Chondrocyte (in vitro differentiated cells): ENCODE data around the gene FAM229B. TPM values are rescaled to one million over a fixed set of nuclear protein-coding genes. Genes with fewer than 3 reads are reported as not detected.
"Not testable (repeated sequence)": the region's sequence is repeated elsewhere in the genome, so short reads cannot be mapped to it uniquely, and the experiment has no call there.

Source experiments
- DNase-seq: peaks from one replicate; pipeline ENCODE4 v3.0.0; 2021; ENCODE audit warnings: mixed read lengths, low spot score
- H3K27ac Mint-ChIP-seq: one replicate; pipeline ENCODE4 v1.8.0; 2021; ENCODE audit warnings: mild to moderate bottlenecking, moderate library complexity, mixed read lengths; ENCODE audit not compliant: unreplicated experiment
- H3K27me3 Mint-ChIP-seq: 2 replicates; pipeline ENCODE4 v1.8.0; 2021; ENCODE audit warnings: low read depth, mixed read lengths
- H3K36me3 Mint-ChIP-seq: 2 replicates; pipeline ENCODE4 v1.8.0; 2021; ENCODE audit warnings: low read depth, mixed read lengths
- H3K4me1 Mint-ChIP-seq: 2 replicates; pipeline ENCODE4 v1.8.0; 2021; ENCODE audit warnings: low read depth, mild to moderate bottlenecking, mixed read lengths
- H3K4me3 Mint-ChIP-seq: one replicate; pipeline ENCODE4 v1.8.0; 2021; ENCODE audit warnings: mild to moderate bottlenecking, moderate library complexity, mixed read lengths; ENCODE audit not compliant: unreplicated experiment
- H3K9me3 Mint-ChIP-seq: 2 replicates; pipeline ENCODE4 v1.8.0; 2021; ENCODE audit warnings: low read depth, mixed read lengths
- CTCF ChIP-seq: fragments of 200-600 bp; sonication (generic); IDR thresholded peaks from 2 replicates; pipeline ENCODE4 v1.5.0; 2021; ENCODE audit warnings: antibody characterized with exemption, mild to moderate bottlenecking, moderate library complexity
- total RNA-seq: library from RNA; stranded (reverse); gene quantifications from 3 replicates; pipeline ENCODE4 v1.2.1, GENCODE V29; 2021

FAM229B gene
- total RNA-seq, 1 donor from 2014 or later = 25.7 TPM

- Mint-ChIP-seq H3K27me3 (no peaks in the 10 kb centered on the region), H3K4me1 (peaks cover 14% of the 10 kb centered on the region), H3K27ac (no peak overlapping the region), H3K36me3 (peaks cover 1% of the 10 kb centered on the region), H3K4me3 (no peak overlapping the region), H3K9me3 (peaks cover 5% of the 10 kb centered on the region)
- no peak for TF ChIP-seq CTCF
- DNase-seq = no peak
These were observed 38.2 kb upstream of the FAM229B start for GRCh38 chr6:112049026-112049799.

GRCh38 chr6:112049996-112050395, 37.4 kb upstream of the FAM229B start:
- Mint-ChIP-seq H3K27ac (no peak overlapping the region), H3K27me3 (no peaks in the 10 kb centered on the region), H3K36me3 (peaks cover 1% of the 10 kb centered on the region), H3K9me3 (peaks cover 5% of the 10 kb centered on the region), H3K4me3 (no peak overlapping the region), H3K4me1 (peaks cover 6% of the 10 kb centered on the region)
- no peak for TF ChIP-seq CTCF
- DNase-seq = no peak

GRCh38 chr6:112050429-112050828, 37.0 kb upstream of the FAM229B start:
- Mint-ChIP-seq H3K4me1 (peaks cover 2% of the 10 kb centered on the region), H3K4me3 (no peak overlapping the region), H3K27ac (no peak overlapping the region), H3K27me3 (no peaks in the 10 kb centered on the region), H3K9me3 (peaks cover 5% of the 10 kb centered on the region), H3K36me3 (peaks cover 1% of the 10 kb centered on the region)
- no peak for DNase-seq
- no peak for TF ChIP-seq CTCF

- not testable (repeated sequence) for H3K27me3 Mint-ChIP-seq, H3K36me3 Mint-ChIP-seq, DNase-seq
These were observed 36.1 kb upstream of the FAM229B start for GRCh38 chr6:112051251-112051740.

GRCh38 chr6:112054001-112054400, 33.4 kb upstream of the FAM229B start, which contains the start of gene CCN6:
TSS of gene CCN6 (plus strand) at chr6:112054104. CDS start at chr6:112054358, 254 bp downstream.
- H3K27me3 Mint-ChIP-seq = no peaks in the 10 kb centered on the region
- no peak for TF ChIP-seq CTCF
- no peak within 1 kb of the TSS for H3K4me3 Mint-ChIP-seq
- no peak within 1 kb of the TSS for H3K27ac Mint-ChIP-seq
- H3K36me3 Mint-ChIP-seq = peaks cover 1% of the 10 kb centered on the region
- H3K9me3 Mint-ChIP-seq = peaks cover 5% of the 10 kb centered on the region
- DNase-seq = no peak
- no peaks in the 10 kb centered on the region for H3K4me1 Mint-ChIP-seq

More at GRCh38 chr6:112051251-112051740, 36.1 kb upstream of the FAM229B start:
- not testable (repeated sequence) for H3K9me3 Mint-ChIP-seq, H3K4me1 Mint-ChIP-seq, H3K27ac Mint-ChIP-seq, H3K4me3 Mint-ChIP-seq
